ENCODE results near the gene PTRH1.

- no peak for TF ChIP-seq CTCF (IDR thresholded peaks at IDR 0.05)
- TF ChIP-seq POLR2A (IDR thresholded peaks at IDR 0.05) = no peak
These were observed 6.7 kb upstream of the PTRH1 start for GRCh38 chr9:127722055-127722745.
